Natural killer cell treated with Interleukin-12 subunit alpha and Interleukin-12 subunit beta and Interleukin-15 and Interleukin-18, amount 100 ng/mL, for 72 hours (primary cell): ENCODE results near the gene ADAMTS2. TPM values are rescaled to one million over a fixed set of nuclear protein-coding genes. Genes with fewer than 3 reads are reported as not detected.
A peak's percentile ranks its signal among the peaks of the same experiment; 100 is the strongest.
"Not testable (repeated sequence)": the region's sequence is repeated elsewhere in the genome, so short reads cannot be mapped to it uniquely, and the experiment has no call there.

Source experiments
- ATAC-seq, 2 donors: fragments of 150-1000 bp; cut with Tn5 transposase in 1 of 2; sonication (Bioruptor Pico), chemical (Tn5 transposase) in 1 of 2; 2 replicates each; pipeline ENCODE4 v1.10.0; 2021
- DNase-seq: peaks from one replicate; pipeline ENCODE4 v3.0.0; 2022; ENCODE audit warnings: low spot score
- H3K27ac Mint-ChIP-seq, 2 donors: 1 replicate in 1 of 2; 2 replicates in 1 of 2; pipeline ENCODE4 v1.8.0; 2022; ENCODE audit warnings: mixed read lengths in 2 of 2, mild to moderate bottlenecking in 1 of 2, moderate library complexity in 1 of 2
- H3K27me3 Mint-ChIP-seq, 2 donors: 1 replicate in 1 of 2; 2 replicates in 1 of 2; pipeline ENCODE4 v1.8.0; 2022; ENCODE audit warnings: mixed read lengths in 2 of 2
- H3K36me3 Mint-ChIP-seq: one replicate; pipeline ENCODE4 v1.8.0; 2022; ENCODE audit warnings: mixed read lengths
- H3K4me1 Mint-ChIP-seq, 2 donors: 1 replicate in 1 of 2; 2 replicates in 1 of 2; pipeline ENCODE4 v1.8.0; 2022; ENCODE audit warnings: low read depth in 2 of 2, mixed read lengths in 2 of 2, mild to moderate bottlenecking in 1 of 2
- H3K4me3 Mint-ChIP-seq: one replicate; pipeline ENCODE4 v1.8.0; 2022; ENCODE audit warnings: mixed read lengths
- H3K9me3 Mint-ChIP-seq: 2 replicates; pipeline ENCODE4 v1.8.0; 2022; ENCODE audit warnings: mixed read lengths
- total RNA-seq, 2 donors: library from RNA; stranded (reverse); gene quantifications; one replicate each; pipeline ENCODE4 v1.2.3, GENCODE V29; 2022

ADAMTS2 gene
- total RNA-seq, 2 donors from 2014 or later = not detected

DNA sequence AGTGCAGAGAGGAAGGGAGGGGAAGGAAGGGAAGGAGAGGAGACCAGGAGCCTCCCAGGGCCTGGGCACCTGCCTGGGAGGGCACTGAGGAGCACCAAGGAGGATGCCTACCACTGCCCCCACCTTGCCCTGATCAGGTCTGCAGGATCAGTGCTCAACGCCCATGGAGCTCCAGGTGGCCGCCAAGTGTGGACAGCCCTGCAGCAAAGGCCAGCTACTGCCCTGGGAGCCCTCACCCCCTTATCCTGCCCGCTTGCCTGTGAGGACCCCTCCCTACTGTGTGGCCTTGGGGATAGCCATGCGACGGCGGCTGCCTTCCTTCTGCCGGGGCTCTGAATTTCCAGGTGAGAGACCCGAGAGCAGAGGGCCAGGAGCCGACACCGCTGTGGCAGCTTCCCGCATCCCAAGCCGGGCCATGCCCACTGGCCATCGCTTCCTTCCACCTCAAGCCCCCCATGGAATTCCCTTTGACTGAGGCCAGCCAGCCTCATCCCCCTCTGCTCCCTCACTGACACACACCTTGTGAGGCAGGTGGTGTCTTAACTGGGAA lies 12.4 kb downstream of the ADAMTS2 start:
- Mint-ChIP-seq H3K27ac (no peak overlapping the region), H3K27me3 (peaks cover 0 to 11% of the 10 kb centered on the region in 2 donors), H3K36me3 (no peaks in the 10 kb centered on the region), H3K9me3 (no peaks in the 10 kb centered on the region), H3K4me3 (no peak overlapping the region), H3K4me1 (no peaks in the 10 kb centered on the region)
- no peak for DNase-seq
- peak; percentile 14 to 21 for ATAC-seq

- DNase-seq = no peak
- no peaks in the 10 kb centered on the region for H3K36me3 Mint-ChIP-seq
- no peaks in the 10 kb centered on the region for H3K4me1 Mint-ChIP-seq
- peaks cover 0 to 12% of the 10 kb centered on the region in 2 donors for H3K27me3 Mint-ChIP-seq
- H3K4me3 Mint-ChIP-seq = no peak overlapping the region
- no peak for ATAC-seq
- no peaks in the 10 kb centered on the region for H3K9me3 Mint-ChIP-seq
- no peak overlapping the region for H3K27ac Mint-ChIP-seq
Measured at GRCh38 chr5:179331591-179332375, 13.5 kb downstream of the ADAMTS2 start.

DNA sequence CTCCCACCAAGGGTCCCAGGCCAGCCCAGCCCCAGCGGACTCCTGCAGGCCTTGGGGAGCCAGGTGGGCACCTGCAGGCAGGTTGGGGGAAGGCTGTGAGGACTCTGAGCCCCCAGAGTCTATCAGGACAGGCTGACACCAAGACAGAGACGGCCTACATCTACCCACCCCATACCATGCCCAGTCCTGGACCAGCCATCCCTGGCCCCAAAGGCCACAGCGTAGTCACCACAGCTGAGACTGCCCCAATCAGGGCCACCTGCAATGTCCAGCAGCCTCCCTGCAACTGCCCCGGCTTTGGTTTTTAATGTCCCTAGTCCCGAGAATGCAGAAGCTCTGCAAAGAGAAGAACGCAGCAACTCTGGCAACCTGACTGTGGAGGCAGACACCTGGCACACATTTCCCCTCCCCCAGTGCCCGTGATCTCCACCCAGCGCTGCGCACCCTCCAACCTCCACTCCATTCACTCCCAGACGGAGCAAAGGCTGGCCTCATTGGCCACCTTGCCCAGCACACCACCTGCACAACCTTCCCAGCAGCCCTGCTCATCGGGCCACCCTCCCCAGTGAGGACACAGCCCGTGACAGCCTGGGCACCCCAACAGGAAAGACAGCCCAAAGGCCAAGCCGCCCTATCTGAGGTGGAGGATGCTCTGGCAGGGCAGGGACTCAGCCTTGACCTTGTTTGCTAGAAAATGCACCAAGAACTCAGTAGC lies 14.9 kb downstream of the ADAMTS2 start:
- DNase-seq = no peak
- Mint-ChIP-seq H3K4me1 (no peaks in the 10 kb centered on the region), H3K36me3 (no peaks in the 10 kb centered on the region), H3K9me3 (no peaks in the 10 kb centered on the region), H3K4me3 (no peak overlapping the region), H3K27ac (no peak overlapping the region), H3K27me3 (peaks cover 0 to 12% of the 10 kb centered on the region in 2 donors)
- peak in 1 of 2 donors; percentile 38 for ATAC-seq

DNA sequence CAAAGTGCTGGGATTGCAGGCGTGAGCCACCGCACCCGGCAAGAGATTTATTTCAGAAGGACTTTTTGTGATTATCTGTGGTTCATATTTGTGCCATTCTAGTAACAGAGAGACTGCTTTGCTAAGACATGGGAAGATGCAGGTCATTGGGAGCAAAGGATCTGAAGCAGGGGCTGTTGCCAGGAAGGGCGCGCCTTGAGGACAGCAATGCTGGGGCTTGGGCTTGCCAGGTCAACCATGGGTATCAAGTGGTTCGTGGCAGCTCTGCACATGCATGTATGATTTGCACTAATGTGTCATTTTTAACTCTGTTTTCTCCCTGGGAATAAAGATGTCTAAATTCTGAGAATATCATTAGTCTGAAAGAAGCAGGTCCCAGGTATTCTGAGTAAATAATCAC lies 17.0 kb downstream of the ADAMTS2 start:
- Mint-ChIP-seq H3K4me1 (no peaks in the 10 kb centered on the region), H3K4me3 (no peak overlapping the region), H3K27me3 (peaks cover 0 to 10% of the 10 kb centered on the region in 2 donors), H3K27ac (no peak overlapping the region), H3K36me3 (no peaks in the 10 kb centered on the region), H3K9me3 (no peaks in the 10 kb centered on the region)
- ATAC-seq = no peak
- DNase-seq = no peak

DNA sequence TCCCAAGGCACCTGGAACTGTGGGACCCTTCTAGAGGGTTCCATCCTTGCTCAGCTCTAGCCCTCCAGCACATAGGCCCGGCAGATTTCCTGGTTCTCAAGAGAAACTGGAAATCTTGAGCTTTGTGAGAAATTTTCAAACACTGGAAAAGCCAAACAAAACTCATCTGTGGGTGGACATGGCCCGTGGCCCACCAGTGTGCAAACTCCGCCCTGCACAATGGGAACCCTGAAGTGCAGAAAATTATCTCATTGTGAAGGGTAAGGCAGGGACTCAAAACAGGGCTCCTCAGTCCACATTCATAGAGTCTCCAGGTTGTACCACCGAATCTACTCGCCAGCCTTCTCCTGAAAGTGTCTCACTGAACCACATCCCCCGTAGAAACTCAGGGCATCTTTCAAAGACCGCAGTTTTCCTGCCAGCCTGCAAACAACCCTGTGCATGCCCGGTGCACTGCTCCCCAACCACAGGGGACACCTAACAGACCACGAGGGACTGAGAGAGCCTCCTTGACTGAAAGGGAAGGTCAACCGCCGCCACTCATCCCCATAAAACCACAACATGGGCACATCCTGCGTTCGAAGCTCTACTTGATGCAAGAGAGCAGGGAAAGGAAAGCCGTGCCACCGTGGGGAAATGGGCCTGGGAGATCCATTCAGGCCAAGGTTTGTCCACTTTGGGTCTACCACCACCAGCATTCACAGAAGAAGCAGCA lies 18.1 kb downstream of the ADAMTS2 start:
- no peak overlapping the region for H3K27ac Mint-ChIP-seq
- no peaks in the 10 kb centered on the region for H3K36me3 Mint-ChIP-seq
- DNase-seq (no peak), ATAC-seq (no peak)
- H3K27me3 Mint-ChIP-seq = peaks cover 0 to 7% of the 10 kb centered on the region in 2 donors
- no peaks in the 10 kb centered on the region for H3K4me1 Mint-ChIP-seq
- H3K9me3 Mint-ChIP-seq = no peaks in the 10 kb centered on the region
- no peak overlapping the region for H3K4me3 Mint-ChIP-seq

DNA sequence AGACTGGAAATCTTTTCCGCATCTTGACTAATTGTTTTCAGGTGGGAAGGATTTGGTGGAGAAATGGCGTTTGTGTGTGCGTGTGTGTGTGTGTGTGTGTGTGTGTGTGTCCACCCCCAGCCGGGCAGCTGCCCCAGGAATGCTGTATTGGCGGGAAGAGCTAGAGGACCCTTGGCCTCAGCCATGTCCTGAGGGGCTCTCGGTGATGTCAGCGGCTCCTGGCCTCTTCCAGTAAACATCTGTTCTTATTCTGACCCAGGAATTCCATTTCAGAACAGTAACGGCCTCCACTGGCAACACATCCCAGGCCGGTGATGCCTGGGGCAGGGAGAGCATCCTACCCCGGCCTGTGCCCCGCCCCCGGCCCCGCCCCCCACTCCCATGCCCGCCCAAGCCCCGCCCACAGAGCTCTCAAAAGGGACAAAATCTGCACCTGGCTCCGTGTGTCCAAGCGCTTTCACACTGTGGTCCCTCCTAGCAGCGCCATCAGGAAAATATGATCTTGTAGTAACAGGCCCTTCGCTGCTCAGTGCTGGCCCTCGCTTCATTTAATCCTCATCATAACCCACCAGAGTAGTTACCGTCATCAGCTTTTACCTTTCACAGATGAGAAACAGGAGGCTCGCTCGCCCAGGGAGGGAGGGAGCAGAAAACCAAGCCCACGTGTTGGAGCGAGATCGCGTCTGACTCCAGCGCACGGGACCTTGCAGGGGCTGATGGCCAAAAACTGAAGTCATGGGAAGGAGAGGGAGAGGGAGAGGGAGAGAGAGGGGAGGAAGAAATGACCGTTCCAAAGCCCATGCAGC lies 18.9 kb downstream of the ADAMTS2 start:
- Mint-ChIP-seq H3K9me3 (no peaks in the 10 kb centered on the region), H3K4me1 (no peaks in the 10 kb centered on the region), H3K36me3 (no peaks in the 10 kb centered on the region), H3K27ac (no peak overlapping the region), H3K27me3 (peaks cover 0 to 7% of the 10 kb centered on the region in 2 donors), H3K4me3 (no peak overlapping the region)
- peak; percentile 40 for DNase-seq
- ATAC-seq = no peak

GRCh38 chr5:179325296-179326031 lies 19.8 kb downstream of the ADAMTS2 start:
- H3K27ac Mint-ChIP-seq = no peak overlapping the region
- no peaks in the 10 kb centered on the region for H3K9me3 Mint-ChIP-seq
- DNase-seq (peak; percentile 47), ATAC-seq (peak; percentile 3 to 33)
- H3K36me3 Mint-ChIP-seq = no peaks in the 10 kb centered on the region
- no peak overlapping the region for H3K4me3 Mint-ChIP-seq
- peaks cover 0 to 6% of the 10 kb centered on the region in 2 donors for H3K27me3 Mint-ChIP-seq
- H3K4me1 Mint-ChIP-seq = no peaks in the 10 kb centered on the region

DNA sequence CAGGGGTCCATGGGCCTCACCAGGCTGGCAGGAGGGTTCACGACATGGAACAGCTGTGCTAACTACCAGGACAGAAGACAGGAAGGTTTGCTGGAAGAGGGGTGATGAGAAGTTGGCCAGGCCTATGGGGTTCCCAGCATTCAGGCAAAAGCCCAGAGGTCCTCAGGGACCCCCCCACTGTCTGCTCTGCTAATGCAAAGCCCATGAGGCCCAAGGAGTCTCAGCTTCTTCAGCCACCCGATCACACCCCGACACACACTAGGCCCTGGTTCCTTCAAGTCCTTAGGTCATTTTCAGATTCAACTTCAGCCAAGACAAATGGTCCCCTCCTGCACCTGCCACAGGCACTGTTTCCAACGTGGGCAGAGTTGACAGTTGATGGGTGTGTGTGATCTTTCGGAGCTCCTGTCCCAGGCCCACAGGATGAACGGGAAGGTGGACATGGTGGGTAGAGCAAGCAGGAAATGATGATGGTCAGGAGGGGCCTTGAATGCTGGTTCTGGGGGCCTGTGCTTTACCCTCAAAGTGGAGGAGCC lies 20.4 kb downstream of the ADAMTS2 start:
- no peaks in the 10 kb centered on the region for H3K36me3 Mint-ChIP-seq
- no peaks in the 10 kb centered on the region for H3K4me1 Mint-ChIP-seq
- no peak overlapping the region for H3K27ac Mint-ChIP-seq
- no peak overlapping the region for H3K4me3 Mint-ChIP-seq
- no peaks in the 10 kb centered on the region for H3K9me3 Mint-ChIP-seq
- peaks cover 0 to 3% of the 10 kb centered on the region in 2 donors for H3K27me3 Mint-ChIP-seq
- DNase-seq (no peak), ATAC-seq (no peak)

DNA sequence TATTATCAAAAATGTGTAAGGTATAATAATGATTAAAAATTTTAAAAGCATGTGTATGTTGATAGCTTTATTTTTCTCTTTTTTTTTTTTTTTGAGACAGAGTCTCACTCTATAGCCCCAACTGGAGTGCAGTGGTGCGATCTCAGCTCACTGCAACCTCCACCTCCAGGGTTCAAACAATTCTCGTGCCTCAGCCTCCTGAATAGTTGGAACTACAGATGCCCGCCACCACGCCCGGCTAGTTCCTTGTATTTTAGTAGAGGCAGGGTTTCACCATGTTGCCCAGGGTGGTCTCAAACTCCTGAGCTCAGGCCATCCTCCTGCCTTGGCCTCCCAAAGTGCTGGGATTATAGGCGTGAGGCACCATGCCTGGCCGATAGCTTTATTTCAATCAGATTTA lies 20.9 kb downstream of the ADAMTS2 start:
- not testable (repeated sequence) for H3K36me3 Mint-ChIP-seq, H3K9me3 Mint-ChIP-seq, H3K27ac Mint-ChIP-seq, ATAC-seq, H3K4me3 Mint-ChIP-seq, H3K27me3 Mint-ChIP-seq, H3K4me1 Mint-ChIP-seq
- DNase-seq = peak; percentile 8

DNA sequence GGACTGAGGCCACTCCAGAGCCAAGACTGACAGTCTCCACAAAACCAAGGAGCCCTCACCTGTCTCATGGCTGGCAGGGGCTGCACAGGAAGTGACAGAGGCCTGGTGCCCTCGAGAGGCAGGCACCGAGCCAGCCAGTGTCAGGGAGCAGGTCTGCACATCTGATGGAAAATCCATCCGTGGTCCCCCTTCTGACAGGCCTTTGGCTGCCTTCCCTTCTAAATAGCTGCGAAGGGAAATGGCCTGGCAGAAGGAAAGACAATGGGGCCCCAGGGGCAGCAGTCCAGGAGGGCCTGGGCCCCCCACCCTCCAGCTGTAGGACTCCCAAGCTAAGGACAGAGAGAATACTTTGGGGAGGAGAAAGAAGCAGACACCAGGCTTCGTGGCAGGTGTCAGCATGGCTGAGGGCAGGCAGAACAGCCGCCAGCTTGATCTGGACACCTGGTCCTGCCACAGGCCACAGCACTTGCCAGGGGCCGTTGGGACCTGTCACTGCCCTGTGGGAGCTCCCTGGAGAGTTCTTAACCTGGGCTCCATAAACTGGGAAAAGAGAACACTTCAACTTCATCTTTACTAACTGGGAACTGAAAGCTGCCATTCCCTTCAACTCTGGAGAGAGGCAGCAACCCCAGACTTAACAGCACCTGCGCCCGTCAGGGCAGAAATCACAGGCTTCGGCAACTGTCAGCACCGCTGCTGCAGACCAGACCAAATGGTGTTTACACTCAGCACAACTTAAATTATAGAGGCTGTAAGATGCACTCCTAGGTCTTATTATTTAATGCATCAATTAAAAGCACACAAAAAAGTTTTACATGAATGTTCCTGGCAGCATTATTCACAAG lies 22.0 kb downstream of the ADAMTS2 start:
- no peak overlapping the region for H3K27ac Mint-ChIP-seq
- ATAC-seq (no peak), DNase-seq (peak; percentile 44)
- peaks cover 0 to 3% of the 10 kb centered on the region in 2 donors for H3K27me3 Mint-ChIP-seq
- peaks cover 0 to 8% of the 10 kb centered on the region in 2 donors for H3K4me1 Mint-ChIP-seq
- H3K4me3 Mint-ChIP-seq = no peak overlapping the region
- H3K9me3 Mint-ChIP-seq = no peaks in the 10 kb centered on the region
- H3K36me3 Mint-ChIP-seq = no peaks in the 10 kb centered on the region

DNA sequence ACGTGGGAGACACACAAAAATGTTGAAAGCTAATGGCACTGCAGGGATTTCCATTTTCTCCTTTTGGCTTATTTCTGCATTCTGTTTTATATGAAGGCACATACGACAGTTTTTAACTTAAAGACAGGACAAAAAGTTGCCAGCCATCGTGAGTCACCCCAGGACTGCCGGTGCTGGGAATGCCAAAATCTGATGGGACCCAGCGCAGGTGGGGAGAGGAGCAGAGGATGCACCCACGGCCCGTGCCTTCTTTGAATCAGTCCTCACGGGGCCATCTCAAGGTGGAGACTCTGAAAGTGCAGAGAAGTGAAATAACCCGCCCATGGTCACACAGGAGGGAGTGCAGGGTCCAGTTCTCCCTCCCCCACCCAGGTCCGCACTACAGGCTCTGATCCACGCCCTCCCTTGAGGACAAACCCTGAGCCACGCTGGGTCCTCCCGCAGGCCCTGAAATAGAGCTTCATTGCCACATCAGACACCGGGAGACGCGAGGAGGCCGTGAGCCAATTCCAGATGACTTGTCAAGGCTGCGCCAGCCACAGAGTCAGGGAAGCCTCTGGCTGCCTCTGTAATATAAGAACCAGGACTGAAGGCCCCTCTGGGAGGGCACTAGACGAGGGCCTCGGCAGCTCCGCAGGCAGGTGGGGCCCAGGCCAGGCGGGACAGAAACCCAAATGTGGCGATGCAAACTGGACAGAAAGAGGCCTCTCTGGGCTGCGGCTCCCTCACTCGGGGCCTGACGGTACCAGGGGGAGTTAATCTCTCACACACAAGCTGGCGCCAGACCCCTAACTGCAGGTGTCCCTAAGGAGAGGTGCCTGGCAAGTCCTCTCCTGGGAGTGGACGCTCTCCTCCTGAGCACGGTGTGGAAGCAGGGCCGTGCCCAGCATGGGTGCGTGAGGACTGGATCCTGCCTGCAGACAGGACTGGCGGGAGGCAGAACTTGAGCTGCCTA lies 22.9 kb downstream of the ADAMTS2 start:
- H3K36me3 Mint-ChIP-seq = no peaks in the 10 kb centered on the region
- DNase-seq (peak; percentile 58), ATAC-seq (peak in 1 of 2 donors; percentile 33)
- no peaks in the 10 kb centered on the region for H3K27me3 Mint-ChIP-seq
- H3K4me3 Mint-ChIP-seq = no peak overlapping the region
- no peaks in the 10 kb centered on the region for H3K9me3 Mint-ChIP-seq
- H3K27ac Mint-ChIP-seq = no peak overlapping the region
- H3K4me1 Mint-ChIP-seq = peaks cover 0 to 8% of the 10 kb centered on the region in 2 donors
